22Rv1 (cell line): ENCODE data around the gene PSME3.

ENCODE experiments used
- ZFX ChIP-seq: fragments of 450-650 bp; IDR thresholded peaks from 2 replicates; pipeline ENCODE4 v1.6.1; 2017; ENCODE audit warnings: antibody characterized with exemption, borderline replicate concordance
- TF ChIP-seq, protein P1 (sequence below): fragments of 450-650 bp; IDR thresholded peaks from 2 replicates; pipeline ENCODE4 v1.5.1; 2017; ENCODE audit warnings: mild to moderate bottlenecking

DNA sequence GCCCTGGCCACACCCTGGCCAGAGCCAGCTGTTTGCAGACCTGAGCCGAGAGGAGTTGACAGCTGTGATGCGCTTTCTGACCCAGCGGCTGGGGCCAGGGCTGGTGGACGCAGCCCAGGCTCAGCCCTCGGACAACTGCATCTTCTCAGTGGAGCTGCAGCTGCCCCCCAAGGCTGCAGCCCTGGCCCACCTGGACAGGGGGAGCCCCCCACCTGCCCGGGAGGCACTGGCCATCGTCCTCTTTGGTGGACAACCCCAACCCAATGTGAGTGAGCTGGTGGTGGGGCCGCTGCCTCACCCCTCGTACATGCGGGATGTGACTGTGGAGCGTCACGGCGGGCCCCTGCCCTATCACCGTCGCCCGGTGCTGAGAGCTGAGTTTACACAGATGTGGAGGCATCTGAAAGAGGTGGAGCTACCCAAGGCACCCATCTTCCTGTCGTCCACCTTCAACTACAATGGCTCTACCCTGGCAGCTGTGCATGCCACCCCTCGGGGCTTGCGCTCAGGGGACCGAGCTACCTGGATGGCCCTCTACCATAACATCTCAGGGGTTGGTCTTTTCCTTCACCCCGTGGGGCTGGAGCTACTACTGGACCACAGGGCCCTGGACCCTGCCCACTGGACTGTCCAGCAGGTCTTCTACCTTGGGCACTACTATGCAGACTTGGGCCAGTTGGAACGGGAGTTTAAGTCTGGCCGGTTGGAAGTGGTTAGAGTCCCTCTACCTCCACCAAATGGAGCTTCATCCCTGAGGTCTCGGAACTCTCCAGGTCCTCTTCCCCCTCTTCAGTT is 11.8 kb downstream of the PSME3 start:
- TF ChIP-seq, protein P1, sequence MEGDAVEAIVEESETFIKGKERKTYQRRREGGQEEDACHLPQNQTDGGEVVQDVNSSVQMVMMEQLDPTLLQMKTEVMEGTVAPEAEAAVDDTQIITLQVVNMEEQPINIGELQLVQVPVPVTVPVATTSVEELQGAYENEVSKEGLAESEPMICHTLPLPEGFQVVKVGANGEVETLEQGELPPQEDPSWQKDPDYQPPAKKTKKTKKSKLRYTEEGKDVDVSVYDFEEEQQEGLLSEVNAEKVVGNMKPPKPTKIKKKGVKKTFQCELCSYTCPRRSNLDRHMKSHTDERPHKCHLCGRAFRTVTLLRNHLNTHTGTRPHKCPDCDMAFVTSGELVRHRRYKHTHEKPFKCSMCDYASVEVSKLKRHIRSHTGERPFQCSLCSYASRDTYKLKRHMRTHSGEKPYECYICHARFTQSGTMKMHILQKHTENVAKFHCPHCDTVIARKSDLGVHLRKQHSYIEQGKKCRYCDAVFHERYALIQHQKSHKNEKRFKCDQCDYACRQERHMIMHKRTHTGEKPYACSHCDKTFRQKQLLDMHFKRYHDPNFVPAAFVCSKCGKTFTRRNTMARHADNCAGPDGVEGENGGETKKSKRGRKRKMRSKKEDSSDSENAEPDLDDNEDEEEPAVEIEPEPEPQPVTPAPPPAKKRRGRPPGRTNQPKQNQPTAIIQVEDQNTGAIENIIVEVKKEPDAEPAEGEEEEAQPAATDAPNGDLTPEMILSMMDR = no peak
- TF ChIP-seq ZFX = no peak
